Parathyroid adenoma (tissue), 2 donors: Measurements from ENCODE around the gene PRDM16.

Experiments used
- H2AFZ ChIP-seq: fragments of 300-600 bp; sonication (generic); one replicate; pipeline ENCODE4 v1.7.0; 2017; ENCODE audit warnings: antibody characterized with exemption, mild to moderate bottlenecking
- H3K27ac ChIP-seq: fragments of 300-600 bp; sonication (generic); one replicate; pipeline ENCODE4 v1.7.0; 2017
- H3K27me3 ChIP-seq: fragments of 300-600 bp; sonication (generic); one replicate; pipeline ENCODE4 v1.7.0; 2017; ENCODE audit warnings: low read length; ENCODE audit not compliant: control insufficient read depth, insufficient read depth
- H3K36me3 ChIP-seq: fragments of 300-600 bp; sonication (generic); one replicate; pipeline ENCODE4 v1.7.0; 2017; ENCODE audit warnings: low read length; ENCODE audit not compliant: control insufficient read depth, insufficient read depth
- H3K4me1 ChIP-seq: fragments of 300-600 bp; sonication (generic); one replicate; pipeline ENCODE4 v1.7.0; 2017; ENCODE audit warnings: control low read depth
- H3K4me2 ChIP-seq: fragments of 300-600 bp; sonication (generic); one replicate; pipeline ENCODE4 v1.7.0; 2017; ENCODE audit warnings: low read length
- H3K4me3 ChIP-seq: fragments of 300-600 bp; sonication (generic); one replicate; pipeline ENCODE4 v1.7.0; 2017; ENCODE audit warnings: low read depth, low read length
- H3K79me2 ChIP-seq: fragments of 300-600 bp; sonication (generic); one replicate; pipeline ENCODE4 v1.7.0; 2017; ENCODE audit warnings: control low read depth
- H3K9ac ChIP-seq: fragments of 300-600 bp; sonication (generic); one replicate; pipeline ENCODE4 v1.7.0; 2017; ENCODE audit warnings: mild to moderate bottlenecking
- H3K9me3 ChIP-seq: fragments of 300-600 bp; sonication (generic); one replicate; pipeline ENCODE4 v1.7.0; 2017; ENCODE audit warnings: low read length; ENCODE audit not compliant: control insufficient read depth
- TF ChIP-seq, protein P1 (sequence below): fragments of 300-600 bp; sonication (generic); IDR thresholded peaks from one replicate; pipeline ENCODE4 v1.7.0; 2017; ENCODE audit warnings: antibody characterized with exemption, mild to moderate bottlenecking
- donor health status: primary hyperparathyroidism.

Gene PRDM16

DNA sequence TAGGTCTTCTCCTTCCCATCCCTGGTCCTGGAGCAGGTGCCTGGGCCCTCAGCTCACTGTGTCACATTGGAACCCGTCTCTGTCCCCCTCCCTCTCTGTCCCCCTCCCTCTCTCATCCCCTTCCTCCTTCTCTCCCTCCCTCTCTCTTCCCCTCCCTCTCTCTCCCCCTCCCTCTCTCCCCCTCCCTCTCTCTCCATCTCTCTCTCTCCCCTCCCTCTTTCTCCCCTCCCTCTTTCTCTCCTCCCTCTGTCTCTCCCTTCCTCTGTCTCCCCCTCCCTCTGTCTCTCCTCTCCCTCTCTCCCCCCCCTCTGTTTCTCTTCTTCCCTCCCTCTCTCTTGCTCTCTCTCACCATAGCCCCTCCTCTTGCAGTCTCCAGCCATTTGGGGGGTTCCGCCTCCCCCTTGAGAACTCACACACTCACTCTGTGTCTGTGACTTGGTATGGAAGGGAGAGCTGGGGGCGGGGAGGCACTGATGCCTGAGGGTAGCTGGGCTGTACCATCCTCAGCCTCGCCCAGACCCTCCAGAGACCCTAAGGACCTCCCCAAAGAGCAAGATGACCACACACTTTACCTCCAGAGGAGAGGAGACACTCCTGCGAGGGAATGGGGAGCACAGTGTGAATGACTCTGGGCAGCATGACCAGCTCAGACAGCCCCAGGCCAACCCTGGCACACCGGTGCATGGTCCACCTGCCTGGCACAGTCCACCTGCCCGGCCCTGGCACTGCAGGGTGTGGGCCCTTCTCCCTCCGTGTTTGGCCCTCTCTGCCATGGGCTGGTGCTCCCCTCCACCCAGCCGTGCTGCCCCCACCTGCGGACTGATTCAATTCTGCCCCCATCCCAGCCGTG, 282.7 kb downstream of the PRDM16 start:
- Histone ChIP-seq H3K4me2 (no peak overlapping the region), H3K79me2 (no peaks in the 10 kb centered on the region), H3K9me3 (no peaks in the 10 kb centered on the region), H3K36me3 (no peaks in the 10 kb centered on the region), H3K4me3 (no peak overlapping the region), H2AFZ (no peak overlapping the region), H3K27me3 (no peaks in the 10 kb centered on the region), H3K4me1 (no peaks in the 10 kb centered on the region), H3K27ac (no peak overlapping the region), H3K9ac (no peak overlapping the region)
- TF ChIP-seq, protein P1, sequence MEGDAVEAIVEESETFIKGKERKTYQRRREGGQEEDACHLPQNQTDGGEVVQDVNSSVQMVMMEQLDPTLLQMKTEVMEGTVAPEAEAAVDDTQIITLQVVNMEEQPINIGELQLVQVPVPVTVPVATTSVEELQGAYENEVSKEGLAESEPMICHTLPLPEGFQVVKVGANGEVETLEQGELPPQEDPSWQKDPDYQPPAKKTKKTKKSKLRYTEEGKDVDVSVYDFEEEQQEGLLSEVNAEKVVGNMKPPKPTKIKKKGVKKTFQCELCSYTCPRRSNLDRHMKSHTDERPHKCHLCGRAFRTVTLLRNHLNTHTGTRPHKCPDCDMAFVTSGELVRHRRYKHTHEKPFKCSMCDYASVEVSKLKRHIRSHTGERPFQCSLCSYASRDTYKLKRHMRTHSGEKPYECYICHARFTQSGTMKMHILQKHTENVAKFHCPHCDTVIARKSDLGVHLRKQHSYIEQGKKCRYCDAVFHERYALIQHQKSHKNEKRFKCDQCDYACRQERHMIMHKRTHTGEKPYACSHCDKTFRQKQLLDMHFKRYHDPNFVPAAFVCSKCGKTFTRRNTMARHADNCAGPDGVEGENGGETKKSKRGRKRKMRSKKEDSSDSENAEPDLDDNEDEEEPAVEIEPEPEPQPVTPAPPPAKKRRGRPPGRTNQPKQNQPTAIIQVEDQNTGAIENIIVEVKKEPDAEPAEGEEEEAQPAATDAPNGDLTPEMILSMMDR: no peak

DNA sequence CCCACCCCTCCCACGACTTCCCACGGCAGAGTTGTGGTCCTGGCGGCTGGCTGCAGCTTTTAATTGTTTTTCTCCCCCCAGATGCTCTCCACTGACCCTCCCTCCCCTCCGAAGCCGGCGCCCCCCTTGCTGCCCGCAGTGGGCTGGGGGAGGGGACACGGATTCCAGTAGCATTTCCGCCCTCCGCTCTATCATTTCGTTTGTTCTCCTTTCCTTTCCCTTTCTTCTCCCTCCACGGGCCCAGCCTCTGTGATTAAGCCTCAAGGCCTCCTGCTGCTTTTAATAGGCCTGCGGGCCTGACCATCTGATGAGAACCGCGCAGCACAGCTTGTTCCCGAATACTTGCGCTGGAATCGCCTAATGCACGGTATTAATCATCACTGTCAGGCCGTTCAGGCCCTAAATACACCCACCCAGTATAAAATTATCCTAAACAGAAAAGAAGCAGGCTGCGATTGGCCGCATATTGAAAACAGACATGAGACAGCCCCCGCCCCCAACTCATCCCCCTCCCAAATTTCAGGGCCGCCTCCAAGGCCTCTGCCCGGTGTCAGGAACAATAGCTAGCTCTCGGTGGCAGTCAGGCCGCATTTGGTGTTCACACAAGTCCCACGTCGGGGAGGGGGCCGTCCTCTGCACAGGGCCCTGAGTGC, 283.4 kb downstream of the PRDM16 start:
- Histone ChIP-seq H2AFZ (no peak overlapping the region), H3K4me1 (no peaks in the 10 kb centered on the region), H3K36me3 (no peaks in the 10 kb centered on the region), H3K9ac (no peak overlapping the region), H3K4me3 (no peak overlapping the region), H3K4me2 (no peak overlapping the region), H3K27me3 (no peaks in the 10 kb centered on the region), H3K79me2 (no peaks in the 10 kb centered on the region), H3K27ac (no peak overlapping the region), H3K9me3 (no peaks in the 10 kb centered on the region)
- TF ChIP-seq, protein P1: no peak

DNA sequence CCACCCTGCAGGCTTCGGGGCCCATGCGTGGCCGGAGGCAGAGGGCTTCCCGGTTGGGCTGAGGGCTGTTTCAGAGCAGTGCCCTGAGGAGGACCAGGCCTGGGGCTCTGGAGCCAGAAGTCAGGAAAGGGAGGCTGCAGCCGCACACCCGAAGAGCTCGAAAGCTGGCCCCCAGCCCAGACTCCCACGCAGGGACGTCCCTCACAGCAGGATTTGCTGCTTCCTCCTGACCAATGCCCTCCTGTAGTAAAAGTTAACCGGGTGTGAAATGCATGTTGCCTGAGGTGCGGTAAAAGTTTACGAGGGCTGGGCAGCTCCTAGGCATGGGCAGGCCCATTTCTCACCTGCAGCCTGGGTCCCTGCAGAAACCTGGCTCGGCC, 283.9 kb downstream of the PRDM16 start:
- Histone ChIP-seq H3K9ac (no peak overlapping the region), H3K9me3 (no peaks in the 10 kb centered on the region), H3K4me3 (no peak overlapping the region), H3K27me3 (no peaks in the 10 kb centered on the region), H3K27ac (no peak overlapping the region), H3K4me1 (no peaks in the 10 kb centered on the region), H3K4me2 (no peak overlapping the region), H2AFZ (no peak overlapping the region), H3K36me3 (no peaks in the 10 kb centered on the region), H3K79me2 (no peaks in the 10 kb centered on the region)
- TF ChIP-seq, protein P1: no peak

DNA sequence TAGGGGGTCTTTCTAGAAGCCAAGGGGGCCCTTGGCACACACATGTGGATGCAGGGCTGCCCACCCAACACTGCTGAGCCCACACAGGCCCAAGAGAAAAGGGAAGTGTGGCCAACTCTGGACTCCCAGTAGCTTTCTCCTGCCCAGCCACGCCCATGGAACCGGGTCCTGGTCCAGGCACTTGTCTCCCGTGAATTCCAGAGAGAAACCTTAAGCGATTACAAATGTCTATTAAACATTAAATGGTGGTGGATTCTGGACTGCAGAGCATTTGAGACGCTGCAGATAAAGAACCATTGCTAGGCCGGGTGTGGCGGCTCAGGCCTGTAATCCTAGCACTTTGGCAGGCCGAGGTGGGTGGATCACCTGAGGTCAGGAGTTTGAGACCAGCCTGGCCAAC, 284.9 kb downstream of the PRDM16 start:
- H3K27me3 ChIP-seq: no peaks in the 10 kb centered on the region
- H3K36me3 ChIP-seq: no peaks in the 10 kb centered on the region
- H3K27ac ChIP-seq: no peak overlapping the region
- TF ChIP-seq, protein P1: no peak
- H3K9ac ChIP-seq: no peak overlapping the region
- no peak overlapping the region for H3K4me3 ChIP-seq
- H2AFZ ChIP-seq: no peak overlapping the region
- no peak overlapping the region for H3K4me2 ChIP-seq
- H3K4me1 ChIP-seq: no peaks in the 10 kb centered on the region
- no peaks in the 10 kb centered on the region for H3K9me3 ChIP-seq
- no peaks in the 10 kb centered on the region for H3K79me2 ChIP-seq
